Suppressor macrophage treated with lipopolysaccharide for 4 hours (primary cell): ENCODE results near the gene KLF14.
"Not testable (repeated sequence)": the region's sequence is repeated elsewhere in the genome, so short reads cannot be mapped to it uniquely, and the experiment has no call there.

ENCODE experiments used
- DNase-seq: peaks from one replicate; pipeline ENCODE4 v3.0.0-alpha.2; 2020

KLF14 gene

DNA sequence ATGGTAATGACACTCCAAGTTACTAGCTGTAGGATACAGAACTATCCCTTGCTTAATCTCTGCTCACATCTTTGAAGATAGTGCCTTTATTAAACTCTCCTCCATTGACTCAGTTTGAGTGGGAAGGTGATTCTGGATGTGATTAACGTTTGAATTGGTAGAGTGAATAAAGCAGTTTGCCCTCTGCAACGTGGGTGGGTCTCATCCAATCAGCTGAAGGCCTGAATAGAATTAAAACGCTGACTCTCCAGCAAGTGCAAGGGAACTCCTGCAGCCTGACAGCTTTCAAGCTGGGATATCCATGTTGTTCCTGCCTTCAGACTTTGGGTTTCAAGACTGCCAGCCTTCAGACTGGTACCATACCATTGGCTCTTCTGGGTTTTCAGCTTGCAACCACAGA is 21.6 kb downstream of the KLF14 start:
- no peak for DNase-seq

DNA sequence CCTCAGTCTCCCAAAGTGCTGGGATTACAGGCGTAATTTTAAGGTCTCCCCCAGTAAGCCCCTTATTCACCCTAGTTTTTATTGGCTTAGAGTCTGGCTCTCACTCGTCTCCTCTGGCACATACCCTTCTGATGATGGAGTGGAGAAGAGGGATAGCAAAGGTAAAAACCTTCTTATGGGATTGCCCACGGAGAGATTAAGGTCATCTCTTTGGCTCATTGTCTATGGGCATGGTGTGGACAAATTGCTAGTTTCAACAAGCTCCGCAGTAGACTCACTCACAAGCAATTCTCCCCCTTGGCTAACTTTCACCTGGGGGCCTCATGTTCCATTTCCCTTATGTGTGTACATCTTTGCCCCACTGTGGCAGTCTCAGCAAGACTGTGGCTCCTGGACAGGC is 25.2 kb downstream of the KLF14 start:
- no peak for DNase-seq

DNA sequence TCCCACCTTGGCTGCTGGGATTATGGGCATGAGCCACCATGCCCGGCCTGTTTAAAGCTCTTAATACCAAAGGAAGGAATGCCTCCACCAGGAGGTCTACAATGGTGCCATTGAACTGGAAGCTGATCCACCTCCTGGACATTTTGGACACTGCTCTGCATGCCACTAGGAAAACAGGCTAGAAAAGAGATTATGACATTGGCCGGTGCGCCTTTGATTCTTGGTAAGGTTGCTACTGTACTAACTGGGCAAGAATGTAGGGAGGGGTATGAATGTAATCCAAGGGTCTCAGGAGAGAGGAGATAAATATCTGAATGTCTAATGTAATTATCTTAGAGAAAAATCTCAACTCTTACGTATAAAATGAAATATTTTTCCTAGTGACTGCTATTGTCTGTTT is 26.0 kb downstream of the KLF14 start:
- no peak for DNase-seq

DNA sequence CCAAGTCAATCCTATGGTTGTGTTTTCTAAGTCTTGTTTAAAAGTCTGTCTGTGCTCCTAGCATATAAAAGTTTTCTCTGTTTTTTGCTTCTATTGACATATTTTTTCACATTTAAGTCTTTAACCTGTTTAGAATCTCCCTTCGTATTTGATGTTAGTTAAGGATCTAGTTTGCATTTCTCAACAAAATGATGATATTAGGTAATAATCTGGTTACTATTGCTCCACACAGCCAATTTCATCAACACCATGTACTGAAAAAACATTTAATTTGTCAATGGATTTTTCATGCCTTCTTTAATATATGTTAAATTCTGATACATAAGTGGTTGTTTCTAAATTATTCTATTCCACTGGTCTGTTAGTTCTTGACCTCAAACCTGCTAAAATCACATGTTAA is 30.2 kb downstream of the KLF14 start:
- peak; percentile 5 for DNase-seq

DNA sequence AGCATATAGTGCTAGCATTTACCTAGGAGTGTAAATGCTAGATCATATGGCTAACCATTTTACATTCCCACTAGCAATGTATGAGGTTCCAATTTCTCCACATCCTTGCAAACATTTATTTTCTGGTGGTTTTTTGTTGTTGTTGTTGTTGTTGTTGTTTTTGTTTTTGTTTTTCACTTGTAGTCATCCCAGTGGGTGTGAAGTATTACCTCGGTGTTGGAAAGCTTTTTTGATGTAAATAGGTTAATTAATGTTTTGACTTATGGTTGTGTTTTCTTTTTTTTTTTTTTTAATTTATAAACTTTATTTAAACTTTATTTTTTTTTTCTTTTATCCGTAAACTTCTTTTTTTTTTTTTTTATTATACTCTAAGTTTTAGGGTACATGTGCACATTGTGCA is 32.4 kb downstream of the KLF14 start:
- no peak for DNase-seq

DNA sequence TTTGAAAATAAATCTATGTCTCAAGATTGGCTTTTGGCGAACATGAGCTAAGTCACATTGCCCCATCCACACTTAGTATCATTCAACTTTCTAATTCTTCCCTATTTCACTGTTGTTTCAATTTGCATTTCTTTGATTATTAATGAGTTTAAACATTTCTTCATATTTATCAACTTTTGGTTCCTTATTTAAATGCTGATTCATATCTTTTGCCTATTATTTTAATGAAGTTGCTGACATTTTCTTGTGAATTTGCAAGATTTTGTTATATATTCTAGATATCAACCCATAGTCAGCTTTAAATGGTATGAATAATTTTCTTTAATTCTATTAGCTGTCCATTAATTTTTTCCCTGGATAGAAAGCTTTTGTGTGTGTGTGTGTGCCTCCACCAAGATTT is 33.2 kb downstream of the KLF14 start:
- DNase-seq = no peak

DNA sequence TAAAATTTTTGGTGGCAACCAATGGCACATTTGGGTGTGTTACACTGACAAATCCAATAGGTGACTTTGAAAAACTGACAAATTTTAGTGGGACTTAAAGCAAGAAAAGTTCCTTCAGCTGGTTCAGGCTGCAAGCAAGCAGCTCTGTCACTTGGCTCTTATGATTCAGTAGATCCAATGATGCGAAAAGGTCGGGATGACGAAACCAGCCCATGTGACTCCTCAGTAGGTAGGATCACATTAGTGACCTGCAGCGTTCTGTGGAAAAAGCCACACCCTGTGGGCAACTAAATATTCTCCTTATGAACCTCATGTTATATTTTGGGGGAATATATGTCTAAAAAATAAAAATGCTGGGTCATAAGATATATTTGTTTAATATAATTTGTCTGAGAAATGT is 34.3 kb downstream of the KLF14 start:
- no peak for DNase-seq

DNA sequence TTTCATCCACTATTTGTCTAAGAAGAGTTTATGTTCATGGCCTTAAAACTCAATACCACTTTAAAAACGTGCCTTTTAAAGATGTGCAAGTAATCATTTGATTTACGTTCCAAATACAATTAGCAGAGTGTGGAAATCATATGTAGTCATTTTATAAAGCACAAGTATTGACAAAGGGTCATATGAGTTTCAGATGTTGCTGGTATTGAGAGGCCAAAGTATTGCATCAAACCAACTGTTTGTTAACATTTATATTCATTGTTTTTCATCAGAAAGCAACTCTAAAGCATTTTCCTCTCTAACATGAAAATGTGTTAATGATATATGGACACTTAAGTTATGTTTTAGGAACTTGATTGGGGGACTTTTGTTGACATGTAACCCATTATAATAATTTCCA is 36.2 kb downstream of the KLF14 start:
- no peak for DNase-seq

DNA sequence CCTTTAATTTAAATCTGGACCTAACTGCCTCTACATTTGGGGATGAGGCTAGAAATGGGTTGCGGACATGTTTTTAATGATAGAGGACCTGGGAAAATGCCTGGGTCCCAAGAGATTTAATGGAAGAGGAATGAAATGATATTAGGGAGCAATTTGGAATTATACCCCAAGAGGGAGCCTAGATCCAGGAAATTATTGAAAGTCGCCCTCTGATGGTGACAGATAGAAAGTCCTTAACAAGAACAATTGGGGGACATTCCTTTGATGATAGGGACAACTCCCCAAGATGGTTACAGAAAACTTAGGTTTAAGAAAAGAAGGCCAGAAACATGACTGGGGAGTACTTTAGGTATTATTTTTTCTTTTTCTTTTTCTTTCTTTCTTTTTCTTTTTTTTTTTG is 38.2 kb downstream of the KLF14 start:
- DNase-seq = peak; percentile 48

DNA sequence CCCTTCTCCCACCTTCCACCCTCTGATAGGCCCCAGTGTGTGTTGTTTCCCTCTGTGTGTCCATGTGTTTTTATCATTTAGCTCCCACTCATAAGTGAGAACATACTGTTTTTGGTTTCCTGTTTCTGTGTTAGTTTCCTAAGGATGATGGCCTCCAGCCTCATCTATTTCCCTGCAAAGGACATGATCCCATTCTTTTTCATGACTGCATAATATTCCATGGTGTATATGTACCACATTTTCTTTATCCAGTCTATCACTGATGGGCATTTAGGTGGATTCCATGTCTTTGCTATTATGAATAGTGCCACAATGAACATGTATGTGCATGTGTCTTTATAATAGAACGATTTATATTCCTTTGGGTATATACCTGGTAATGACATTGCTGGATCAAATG is 41.6 kb downstream of the KLF14 start:
- DNase-seq = not testable (repeated sequence)

DNA sequence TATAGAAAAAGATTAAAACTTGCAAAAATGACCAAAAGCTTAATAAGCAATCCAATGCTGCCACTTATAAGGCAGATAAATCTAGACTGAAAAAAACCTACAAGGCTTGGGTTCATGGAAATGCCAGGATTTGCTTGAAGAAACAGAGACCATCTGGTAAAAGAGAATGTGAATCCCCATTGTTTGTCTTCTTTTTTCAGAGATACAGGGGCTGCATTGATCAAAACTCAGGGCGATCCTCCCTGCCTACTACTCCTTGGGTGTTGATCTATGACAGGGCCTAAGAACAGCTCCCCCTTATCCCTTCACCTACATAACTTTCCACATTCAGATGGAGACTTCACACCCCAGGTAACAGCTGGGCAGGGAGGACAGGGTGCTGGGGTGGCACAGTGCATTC is 44.3 kb downstream of the KLF14 start:
- DNase-seq = no peak

DNA sequence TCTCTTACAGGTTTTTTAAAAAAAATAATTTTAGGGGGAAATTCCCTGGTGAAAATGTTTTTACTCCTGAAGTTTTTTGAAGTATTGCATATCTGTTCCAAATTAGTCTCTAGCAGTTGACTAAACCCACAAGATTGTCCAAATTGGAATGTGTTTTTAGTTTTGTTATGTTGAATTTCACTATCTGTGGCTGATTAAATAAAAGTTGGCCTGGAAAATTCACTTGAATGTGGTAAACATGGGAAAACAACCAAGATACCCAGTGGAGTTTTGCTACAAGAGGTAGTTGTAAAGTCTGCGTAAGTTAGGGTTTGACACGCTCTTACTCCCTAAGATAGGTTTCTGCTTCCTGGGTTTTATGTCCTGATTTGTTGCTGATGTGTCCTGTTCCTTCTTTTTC is 51.0 kb downstream of the KLF14 start:
- DNase-seq = no peak
